Fibroblast of upper back skin (primary cell): ENCODE data around the gene TRMU.
"Not testable (repeated sequence)": the region's sequence is repeated elsewhere in the genome, so short reads cannot be mapped to it uniquely, and the experiment has no call there.

Experiments used
- DNase-seq: peaks from one replicate; pipeline ENCODE4 v3.0.0-alpha.2; 2013

The TRMU gene

DNA sequence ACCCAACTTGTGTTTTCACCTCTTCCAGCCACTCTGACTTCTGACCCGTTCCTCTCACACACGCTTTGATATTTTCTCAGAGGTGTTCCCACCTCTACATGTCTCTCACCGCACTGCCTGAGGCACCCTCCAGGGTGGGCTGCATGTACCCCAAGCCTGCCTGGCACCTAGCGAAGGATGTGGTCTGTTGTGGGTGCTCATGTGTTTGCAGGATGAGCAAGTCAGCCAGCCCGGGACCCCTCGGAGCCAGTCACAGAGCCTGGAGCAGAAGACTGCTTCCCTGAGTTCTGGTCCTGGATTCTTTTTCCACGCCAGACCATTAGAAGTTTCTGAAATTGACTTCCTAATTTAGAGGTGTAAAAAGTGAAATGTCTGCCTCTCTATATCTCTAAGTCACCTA, 35.0 kb upstream of the TRMU start:
- DNase-seq = no peak

- DNase-seq = peak; percentile 25
Measured at GRCh38 chr22:46303347-46303965, 32.1 kb upstream of the TRMU start.

- DNase-seq = no peak
Measured at GRCh38 chr22:46308283-46308988, 27.1 kb upstream of the TRMU start.

- no peak for DNase-seq
Measured at GRCh38 chr22:46309526-46310085, 25.9 kb upstream of the TRMU start.

DNA sequence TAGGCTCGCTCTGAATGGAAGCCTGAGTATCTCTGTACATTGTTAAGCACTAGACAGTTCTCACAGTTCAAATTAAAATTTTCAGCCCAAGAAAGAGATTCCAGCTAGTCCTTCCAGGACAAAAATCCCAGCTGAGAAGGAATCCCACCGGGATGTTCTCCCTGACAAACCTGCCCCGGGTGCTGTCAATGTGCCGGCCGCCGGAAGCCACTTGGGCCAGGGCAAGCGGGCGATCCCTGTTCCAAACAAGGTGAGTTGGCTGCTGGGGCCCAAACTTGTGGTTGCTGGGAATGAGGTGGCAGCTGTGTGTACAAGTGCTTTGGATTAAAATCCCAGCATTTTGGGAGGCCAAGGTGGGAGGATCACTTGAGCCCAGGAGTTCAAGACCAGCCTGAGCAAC, 23.5 kb upstream of the TRMU start:
- DNase-seq = no peak

DNA sequence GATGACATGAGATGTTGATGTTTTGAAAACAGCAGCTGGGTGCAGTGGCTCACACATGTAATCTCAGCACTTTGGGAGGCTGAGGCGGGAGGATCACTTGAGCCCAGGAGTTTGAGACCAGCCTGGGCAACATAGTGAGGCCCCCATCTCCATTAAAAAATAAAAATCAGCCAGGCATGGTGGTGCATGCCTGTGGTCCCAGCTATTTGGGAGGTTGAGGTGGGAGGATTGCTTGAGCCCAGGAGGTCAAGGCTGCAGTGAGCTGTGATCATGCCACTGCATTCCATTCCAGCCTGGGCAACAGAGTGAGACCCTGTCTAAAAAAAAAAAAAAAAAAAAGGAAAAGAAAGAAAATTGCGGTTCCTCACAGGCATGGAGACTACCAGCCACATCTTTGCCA, 22.7 kb upstream of the TRMU start:
- not testable (repeated sequence) for DNase-seq

GRCh38 chr22:46315976-46316375, 19.5 kb upstream of the TRMU start:
- no peak for DNase-seq

DNA sequence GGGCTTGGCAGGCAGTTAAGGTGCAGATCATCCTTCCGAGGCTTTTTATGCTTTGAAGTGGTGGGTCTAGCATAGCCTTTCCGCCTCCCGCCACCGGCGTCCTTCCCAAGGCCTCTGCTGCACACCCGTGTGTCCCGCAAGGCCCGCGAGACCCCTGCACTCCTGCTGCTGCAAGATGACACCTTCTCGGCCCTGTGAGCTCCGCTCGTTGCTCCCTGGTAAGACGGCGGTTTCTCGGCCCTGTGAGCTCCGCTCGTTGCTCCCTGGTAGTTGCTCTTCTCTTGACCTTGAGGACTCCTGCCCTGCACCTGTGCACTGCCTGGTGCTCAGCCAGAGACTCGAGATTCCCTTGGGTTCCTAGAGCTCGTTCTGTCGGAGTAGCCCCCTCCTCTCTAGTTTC, 17.9 kb upstream of the TRMU start:
- no peak for DNase-seq

- DNase-seq = no peak
Measured at GRCh38 chr22:46318576-46318975, 16.9 kb upstream of the TRMU start.

- DNase-seq = no peak
Measured at GRCh38 chr22:46319319-46319718, 16.2 kb upstream of the TRMU start.

GRCh38 chr22:46320166-46320710, 15.3 kb upstream of the TRMU start:
- no peak for DNase-seq

DNA sequence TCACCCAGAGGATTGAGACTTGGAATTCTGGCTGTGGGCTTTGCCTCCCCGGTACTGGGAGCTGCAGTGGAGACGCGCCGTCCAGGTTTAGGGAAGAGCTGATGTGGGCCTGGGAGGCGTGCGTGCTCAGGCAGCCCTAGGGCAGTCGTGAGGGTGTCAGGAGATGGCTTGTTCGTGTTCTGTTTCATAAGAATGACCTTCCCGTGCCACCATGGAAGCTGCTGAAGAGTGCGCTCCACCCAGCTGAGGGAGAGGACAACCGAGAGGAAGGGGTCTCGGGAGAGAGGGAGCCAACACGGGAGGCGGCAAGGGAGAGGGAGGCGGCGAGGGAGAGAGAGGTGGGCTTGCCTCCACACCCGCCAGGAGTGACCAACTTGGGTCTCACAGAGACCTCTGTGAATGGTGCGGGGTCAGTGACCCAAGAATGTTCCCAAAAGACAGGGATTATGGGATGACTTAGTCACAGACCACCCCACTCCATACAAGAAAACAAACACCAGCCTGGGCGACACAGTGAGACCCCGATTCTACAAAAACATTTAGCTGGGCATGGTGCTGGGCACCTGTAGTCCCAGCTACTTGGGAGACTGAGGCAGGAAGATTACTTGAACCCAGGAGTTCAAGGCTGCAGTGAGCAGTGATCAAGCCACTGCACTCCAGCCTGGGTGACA, 14.7 kb upstream of the TRMU start:
- DNase-seq = no peak

GRCh38 chr22:46322711-46323110, 12.8 kb upstream of the TRMU start:
- DNase-seq = no peak

DNA sequence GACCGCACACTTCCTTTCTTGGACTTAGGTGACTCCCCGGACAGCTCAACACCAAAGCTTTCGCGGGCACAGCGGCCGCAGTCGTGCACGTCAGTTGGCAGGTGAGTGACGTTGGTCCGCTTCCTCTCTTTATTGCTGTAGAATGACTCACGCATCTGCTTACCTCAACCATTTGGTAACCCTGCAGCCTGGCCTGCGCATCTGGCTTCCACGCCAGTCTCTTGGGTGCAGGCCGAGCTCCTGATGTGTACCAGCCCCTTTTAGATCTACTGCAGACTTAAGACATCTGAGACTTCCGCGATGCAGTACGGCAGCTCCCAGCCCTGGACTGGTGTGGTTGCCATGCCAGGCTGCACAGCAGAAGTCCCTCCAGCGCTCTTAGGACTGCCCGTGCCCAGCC, 12.4 kb upstream of the TRMU start:
- no peak for DNase-seq

GRCh38 chr22:46326066-46326680, 9.3 kb upstream of the TRMU start:
- no peak for DNase-seq

GRCh38 chr22:46327691-46328465, 7.6 kb upstream of the TRMU start:
- no peak for DNase-seq

GRCh38 chr22:46328797-46329196, 6.7 kb upstream of the TRMU start:
- DNase-seq = no peak

GRCh38 chr22:46329616-46330015, 5.9 kb upstream of the TRMU start:
- DNase-seq = no peak

DNA sequence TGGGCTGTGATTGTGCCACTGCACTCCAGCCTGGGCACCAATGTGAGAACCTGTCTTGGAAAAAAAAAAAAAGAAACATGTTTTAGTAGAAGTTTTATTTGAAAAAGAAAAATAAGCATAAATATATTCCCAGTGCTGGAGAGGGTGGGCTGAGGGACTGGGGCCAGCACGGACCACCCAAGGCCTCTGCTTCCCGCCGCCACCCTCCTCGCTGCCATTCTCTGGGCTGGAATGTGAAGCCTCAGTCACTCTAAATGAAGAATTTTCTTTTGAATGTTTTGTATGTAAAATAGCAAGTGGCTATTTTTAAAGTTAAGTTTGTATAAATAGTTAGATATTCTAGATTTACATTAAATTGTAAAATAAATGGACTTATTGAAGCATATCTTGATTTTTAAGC, 5.1 kb upstream of the TRMU start:
- no peak for DNase-seq

- DNase-seq = no peak
Measured at GRCh38 chr22:46331496-46331895, 4.0 kb upstream of the TRMU start.

- DNase-seq = no peak
Measured at GRCh38 chr22:46336119-46337078, 885 bp downstream of the TRMU start.
